ENCODE measurements around the gene DDX39B.

- no peak for TF ChIP-seq CTCF (IDR thresholded peaks at IDR 0.05; ENCODE audit: insufficient read depth, low read depth, low read length)
- TF ChIP-seq EZH2 (IDR thresholded peaks at IDR 0.05; ENCODE audit: insufficient read depth, low read length), result no peak
Observed at GRCh38 chr6:31559606-31559957, 17.8 kb upstream of the DDX39B start.

All from astrocyte (in vitro differentiated cells and primary cell).